DMS 273 treated with DMSO at 0.1 percent for 48 hours (cell line): ENCODE measurements around the gene ERAL1.
A peak's percentile ranks its signal among the peaks of the same experiment; 100 is the strongest.
"Not testable (repeated sequence)": the region's sequence is repeated elsewhere in the genome, so short reads cannot be mapped to it uniquely, and the experiment has no call there.

Experiments used
- DNase-seq: peaks from one replicate; lab custom pipeline; 2025; lab: John Stamatoyannopoulos, UW

ERAL1 gene

GRCh38 chr17:28854457-28855335 lies at the start of gene ERAL1:
ERAL1 (plus strand) TSS chr17:28855016; CDS start chr17:28855035, 19 bp downstream.
- DNase-seq = peak; percentile 84

GRCh38 chr17:28807925-28808634 lies 46.7 kb upstream of the ERAL1 start:
- DNase-seq = no peak

- no peak for DNase-seq
Observed at GRCh38 chr17:28810437-28810836, 44.4 kb upstream of the ERAL1 start.

DNA sequence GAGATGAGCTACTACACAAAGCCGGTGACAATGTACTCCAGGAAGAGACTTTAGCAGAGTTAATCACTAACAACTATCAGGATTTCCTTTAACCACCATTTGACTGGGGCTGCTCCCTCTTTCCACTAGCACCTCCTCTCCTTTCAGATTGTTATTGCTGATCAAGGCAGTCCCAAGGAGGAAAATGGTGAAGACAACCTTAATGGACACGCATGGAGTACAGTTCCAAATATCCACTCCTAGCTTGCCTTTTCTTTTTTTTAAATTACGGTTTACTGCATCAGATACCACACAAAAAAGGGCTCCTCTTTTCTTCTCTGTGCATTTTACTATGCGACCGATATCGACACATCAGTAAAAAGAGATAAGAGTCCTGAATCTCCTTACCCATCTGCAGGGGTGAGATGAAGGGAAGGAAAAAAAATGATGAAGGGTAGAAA lies 43.1 kb upstream of the ERAL1 start:
- DNase-seq = no peak

- peak; percentile 93 for DNase-seq
Observed at GRCh38 chr17:28812091-28812747, 42.6 kb upstream of the ERAL1 start.

DNA sequence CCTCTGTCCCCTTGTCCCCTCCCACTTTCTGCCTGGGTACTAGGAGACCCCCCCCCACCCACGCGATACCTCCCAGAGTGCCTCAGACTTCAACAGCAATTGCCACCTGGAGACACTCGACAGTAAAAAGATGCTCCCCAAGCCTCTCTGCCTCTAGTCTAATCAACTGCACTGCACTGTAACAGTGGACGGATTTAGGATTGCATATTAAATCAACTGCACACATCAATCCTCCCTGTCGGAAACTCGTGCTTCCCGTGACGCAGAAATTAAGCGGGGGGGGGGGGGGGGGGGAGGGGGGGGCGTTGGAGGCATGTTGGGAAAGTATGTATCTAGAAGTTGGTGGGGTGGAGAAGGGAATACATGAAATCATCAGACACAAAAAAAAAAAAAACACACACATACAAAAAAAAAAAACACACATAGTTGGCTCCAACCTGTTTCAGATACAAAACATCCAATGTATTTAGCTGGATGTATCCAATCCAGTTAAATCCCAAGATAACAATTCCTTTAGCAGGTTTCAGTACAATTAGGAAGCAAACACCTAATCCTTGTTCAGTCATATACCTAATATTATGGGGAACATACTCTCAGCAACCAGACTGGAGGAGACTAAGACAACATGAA lies 42.0 kb upstream of the ERAL1 start:
- peak; percentile 55 for DNase-seq

GRCh38 chr17:28816540-28816939 lies 38.3 kb upstream of the ERAL1 start:
- DNase-seq = no peak

GRCh38 chr17:28818819-28819221 lies 36.0 kb upstream of the ERAL1 start:
- no peak for DNase-seq

GRCh38 chr17:28819582-28819981 lies 35.2 kb upstream of the ERAL1 start:
- DNase-seq = no peak

GRCh38 chr17:28827672-28828071 lies 27.1 kb upstream of the ERAL1 start:
- no peak for DNase-seq

DNA sequence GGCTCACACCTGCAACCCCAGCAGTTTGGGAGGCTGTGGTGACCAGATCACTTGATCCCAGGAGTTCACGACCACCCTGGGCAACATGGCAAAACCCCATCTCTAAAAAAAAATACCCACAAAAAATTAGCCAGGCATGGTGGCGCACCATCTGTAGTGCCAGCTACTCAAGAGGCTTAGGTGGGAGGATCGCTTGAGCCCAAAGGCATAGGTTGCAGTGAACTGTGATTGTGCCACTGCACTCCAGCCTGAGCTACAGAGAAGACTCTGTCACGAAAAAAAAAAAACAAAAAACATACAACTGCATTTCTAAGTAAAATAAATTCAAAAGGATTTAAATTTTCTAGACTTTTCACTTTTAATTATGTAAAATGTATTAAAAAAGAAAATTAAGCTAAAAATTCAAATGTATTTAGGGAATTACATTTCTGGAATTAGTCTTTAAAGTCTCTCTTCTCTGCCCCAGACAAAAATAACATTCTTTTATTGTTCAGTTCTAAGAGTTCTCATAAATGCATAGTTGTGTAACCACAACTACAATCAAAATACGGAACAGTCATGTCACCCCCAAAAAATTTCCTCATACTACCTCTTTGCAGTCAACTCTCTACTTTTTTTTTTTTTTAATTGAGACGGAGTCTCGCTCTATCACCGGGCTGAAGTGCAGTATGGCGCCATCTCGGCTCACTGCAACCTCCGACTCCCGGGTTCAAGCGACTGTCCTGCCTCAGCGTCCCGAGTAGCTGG lies 26.3 kb upstream of the ERAL1 start:
- DNase-seq = no peak

GRCh38 chr17:28834420-28834819 lies 20.4 kb upstream of the ERAL1 start:
- no peak for DNase-seq

GRCh38 chr17:28836541-28836940 lies 18.3 kb upstream of the ERAL1 start:
- DNase-seq = not testable (repeated sequence)

GRCh38 chr17:28839221-28839620 lies 15.6 kb upstream of the ERAL1 start:
- DNase-seq = no peak

DNA sequence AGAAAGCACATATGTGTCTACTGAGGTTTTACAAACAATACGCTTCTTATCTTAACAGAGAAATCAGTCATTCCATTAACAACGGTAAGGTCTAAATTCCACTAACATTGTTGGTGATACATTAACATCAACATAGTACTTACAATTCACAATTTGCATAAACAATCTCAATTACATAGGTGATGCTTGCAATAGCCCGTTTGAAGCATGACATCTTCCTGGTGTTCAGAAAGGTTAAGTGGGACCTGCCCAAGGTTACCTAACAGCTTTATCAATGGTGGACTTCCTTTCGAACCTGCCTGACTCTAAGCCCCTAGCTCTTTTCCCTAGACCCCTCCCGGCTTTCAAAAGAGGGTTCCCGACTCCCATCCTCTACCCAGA lies 12.9 kb upstream of the ERAL1 start:
- DNase-seq = no peak

DNA sequence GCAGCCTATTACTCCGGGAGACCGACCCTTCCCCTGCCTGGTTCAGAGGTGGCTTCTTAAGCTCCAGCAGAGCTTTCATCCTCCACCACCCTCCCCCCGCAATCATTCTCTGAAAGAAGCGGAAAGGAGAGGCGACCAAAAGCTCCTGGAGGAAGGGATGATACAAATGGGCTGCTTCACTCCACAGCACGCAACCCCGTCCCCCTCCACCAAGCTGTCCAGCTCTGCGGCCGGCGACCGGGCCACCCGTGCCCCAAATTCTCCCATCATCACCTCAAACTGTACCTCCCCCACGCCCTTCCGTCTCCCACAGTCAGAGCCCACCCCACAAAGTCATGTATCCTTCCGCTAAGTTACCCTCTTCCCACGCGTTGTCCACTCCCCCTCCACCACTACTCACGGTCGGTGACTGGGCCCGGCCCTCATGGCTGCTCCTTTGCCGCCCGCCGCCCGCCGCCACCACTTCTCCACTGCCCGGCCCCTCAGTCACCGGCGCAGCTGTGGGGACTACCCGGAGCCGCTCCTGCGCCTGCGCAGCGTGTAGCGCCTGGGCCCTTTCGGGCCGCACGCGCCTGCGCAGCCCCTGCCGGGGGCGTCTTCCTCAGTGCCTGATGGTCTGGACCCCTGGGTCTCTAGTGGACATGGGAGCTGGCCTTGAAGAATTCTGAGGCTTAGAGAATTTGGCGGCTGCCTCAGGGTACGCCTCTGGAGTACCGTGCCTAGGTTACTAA lies 12.4 kb upstream of the ERAL1 start, which contains the start of gene FAM222B:
FAM222B (minus strand) TSS at position 509 of the 731 bp plus-strand sequence. CDS start 76,123 bp downstream, outside the sequence.
- DNase-seq = peak; percentile 47

DNA sequence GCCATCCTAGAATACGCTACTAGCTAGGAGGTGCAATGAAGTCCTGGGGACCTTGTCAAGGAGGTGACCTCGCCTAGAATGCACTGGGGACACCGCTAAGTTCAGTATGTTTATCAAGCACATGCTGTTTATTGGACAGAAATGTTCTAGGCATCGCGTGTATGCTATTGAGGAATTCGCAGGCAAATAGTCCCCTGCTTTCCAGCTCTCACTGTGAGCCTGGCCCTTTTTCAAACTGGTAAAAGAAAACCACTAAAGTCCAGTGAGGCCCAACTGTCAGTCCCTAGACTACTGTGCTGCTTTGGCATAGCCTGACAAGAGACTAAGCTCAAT lies 11.0 kb upstream of the ERAL1 start:
- no peak for DNase-seq

DNA sequence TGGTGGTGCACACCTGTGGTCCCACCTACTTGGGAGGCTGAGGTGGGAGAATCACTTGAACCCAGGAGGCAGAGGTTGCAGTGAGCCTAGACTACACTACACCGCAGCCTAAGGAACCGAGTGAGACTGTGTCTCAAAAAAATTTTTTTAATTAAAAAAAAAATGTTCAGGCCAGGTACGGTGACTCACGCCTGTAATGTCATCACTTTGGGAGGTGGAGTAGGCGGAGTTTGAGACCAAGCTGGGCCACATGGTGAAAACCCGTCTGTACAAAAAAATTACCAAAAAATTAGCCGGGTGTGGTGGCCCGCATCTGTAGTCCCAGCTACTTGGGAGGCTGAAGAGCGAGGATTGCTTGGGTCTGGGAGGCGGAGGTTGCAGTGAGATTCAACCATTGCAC lies 8.6 kb upstream of the ERAL1 start:
- DNase-seq = no peak

DNA sequence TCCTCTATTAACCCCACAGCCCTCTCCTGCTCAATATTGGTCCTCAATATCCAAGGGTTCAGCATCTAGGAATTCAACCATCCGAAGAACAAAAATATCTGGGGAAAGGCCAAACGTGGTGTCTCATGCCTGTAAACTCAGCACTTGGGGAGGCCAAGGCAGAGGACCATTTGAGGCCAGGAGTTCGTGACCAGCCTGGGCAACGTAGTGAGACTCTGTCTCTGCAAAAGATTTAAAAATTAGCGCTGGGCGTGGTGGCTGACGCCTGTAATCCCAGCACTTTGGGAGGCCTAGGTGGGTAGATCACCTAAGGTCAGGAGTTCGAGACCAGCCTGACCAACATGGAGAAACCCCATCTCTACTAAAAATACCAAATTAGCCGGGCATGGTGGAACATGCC lies 8.1 kb upstream of the ERAL1 start:
- not testable (repeated sequence) for DNase-seq

GRCh38 chr17:28848667-28849066 lies 6.1 kb upstream of the ERAL1 start:
- DNase-seq = not testable (repeated sequence)

DNA sequence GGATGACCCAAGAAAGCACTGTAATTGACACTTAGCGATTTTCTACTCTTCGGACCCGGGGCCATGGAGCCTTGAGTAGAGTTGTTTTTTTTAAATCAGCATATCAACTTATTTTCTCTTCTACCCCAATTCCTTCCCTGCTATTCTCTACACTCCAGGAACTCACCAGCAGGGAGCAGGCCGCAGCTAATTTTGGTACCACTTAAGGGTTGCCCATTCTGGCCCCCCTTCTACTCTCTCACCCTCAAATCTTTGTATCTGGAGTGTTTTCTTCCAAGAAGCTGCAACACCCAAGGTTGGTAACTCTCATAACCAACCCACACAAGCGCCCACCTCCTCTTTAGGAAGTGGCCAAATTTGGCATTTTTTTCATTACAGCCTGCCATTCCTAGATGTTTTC lies 5.5 kb upstream of the ERAL1 start:
- DNase-seq = no peak
